Activated naive CD4-positive, alpha-beta T cell treated with anti-CD3 and anti-CD28 coated beads for 36 hours (primary cell): Measurements from ENCODE around the gene SH3D19. TPM values are rescaled to one million over a fixed set of nuclear protein-coding genes. Genes with fewer than 3 reads are reported as not detected.
"Not testable (repeated sequence)": the region's sequence is repeated elsewhere in the genome, so short reads cannot be mapped to it uniquely, and the experiment has no call there.

ENCODE experiments used
- CTCF ChIA-PET: fragments of 350-600 bp; sonication (Branson Sonifier 250); formaldehyde crosslinking; loops from one replicate; lab custom pipeline; 2021; ENCODE audit warnings: antibody characterized with exemption; lab: Charles Lee
- DNase-seq: peaks from one replicate; pipeline ENCODE4 v3.0.0-alpha.2; 2020
- H3K27ac Mint-ChIP-seq: one replicate; pipeline ENCODE4 v1.8.0; 2021; ENCODE audit warnings: mild to moderate bottlenecking, mixed read lengths
- H3K27me3 Mint-ChIP-seq: one replicate; pipeline ENCODE4 v1.8.0; 2021; ENCODE audit warnings: low read depth, mixed read lengths
- H3K36me3 Mint-ChIP-seq: one replicate; pipeline ENCODE4 v1.8.0; 2021; ENCODE audit warnings: low read depth, mixed read lengths
- H3K4me1 Mint-ChIP-seq: one replicate; pipeline ENCODE4 v1.8.0; 2021; ENCODE audit warnings: low read depth, mixed read lengths
- H3K4me3 Mint-ChIP-seq: one replicate; pipeline ENCODE4 v1.8.0; 2021; ENCODE audit warnings: mild to moderate bottlenecking, moderate library complexity, mixed read lengths
- H3K9me3 Mint-ChIP-seq: one replicate; pipeline ENCODE4 v1.8.0; 2021; ENCODE audit warnings: mixed read lengths
- intact Hi-C: fragments of 100-400 bp; cut with micrococcal nuclease; formaldehyde crosslinking; loops from one replicate; pipeline ENCODE4 v1.15.1; 2023
- total RNA-seq, 2 experiments: library from RNA; stranded (reverse); gene quantifications; one replicate each; pipeline ENCODE4 v1.2.3, GENCODE V29; 2021

The SH3D19 gene
- total RNA-seq, 2 experiments from 2014 or later: not detected

GRCh38 chr4:151260526-151260925 is 64.9 kb downstream of the SH3D19 start:
- no peak for DNase-seq
- Mint-ChIP-seq H3K36me3 (no peaks in the 10 kb centered on the region), H3K4me3 (no peak overlapping the region), H3K4me1 (no peaks in the 10 kb centered on the region), H3K9me3 (no peaks in the 10 kb centered on the region), H3K27ac (no peak overlapping the region), H3K27me3 (peaks cover 2% of the 10 kb centered on the region)
- intact Hi-C loops: no loop called here
- CTCF ChIA-PET: no interaction called here

- H3K27ac Mint-ChIP-seq: no peak overlapping the region
- no peaks in the 10 kb centered on the region for H3K4me1 Mint-ChIP-seq
- intact Hi-C loops: no loop called here
- no peak for DNase-seq
- CTCF ChIA-PET: no interaction called here
- no peaks in the 10 kb centered on the region for H3K9me3 Mint-ChIP-seq
- no peaks in the 10 kb centered on the region for H3K36me3 Mint-ChIP-seq
- H3K4me3 Mint-ChIP-seq: no peak overlapping the region
- H3K27me3 Mint-ChIP-seq: no peaks in the 10 kb centered on the region
These were observed 65.7 kb downstream of the SH3D19 start for GRCh38 chr4:151259752-151260151.

- H3K4me3 Mint-ChIP-seq: no peak overlapping the region
- intact Hi-C loops: no loop called here
- H3K4me1 Mint-ChIP-seq: no peaks in the 10 kb centered on the region
- H3K27ac Mint-ChIP-seq: no peak overlapping the region
- H3K27me3 Mint-ChIP-seq: no peaks in the 10 kb centered on the region
- H3K36me3 Mint-ChIP-seq: no peaks in the 10 kb centered on the region
- no peak for DNase-seq
- H3K9me3 Mint-ChIP-seq: no peaks in the 10 kb centered on the region
- CTCF ChIA-PET: no interaction called here
These were observed 67.7 kb downstream of the SH3D19 start for GRCh38 chr4:151257704-151258103.

GRCh38 chr4:151256134-151256533 is 69.3 kb downstream of the SH3D19 start:
- H3K36me3 Mint-ChIP-seq: no peaks in the 10 kb centered on the region
- H3K27ac Mint-ChIP-seq: no peak overlapping the region
- no peaks in the 10 kb centered on the region for H3K4me1 Mint-ChIP-seq
- CTCF ChIA-PET: no interaction called here
- no peak for DNase-seq
- intact Hi-C loops: no loop called here
- H3K9me3 Mint-ChIP-seq: no peaks in the 10 kb centered on the region
- no peak overlapping the region for H3K4me3 Mint-ChIP-seq
- no peaks in the 10 kb centered on the region for H3K27me3 Mint-ChIP-seq

GRCh38 chr4:151255680-151256079 is 69.7 kb downstream of the SH3D19 start:
- H3K36me3 Mint-ChIP-seq, H3K9me3 Mint-ChIP-seq, H3K4me1 Mint-ChIP-seq, DNase-seq, H3K27ac Mint-ChIP-seq, intact Hi-C loops, H3K4me3 Mint-ChIP-seq, CTCF ChIA-PET, H3K27me3 Mint-ChIP-seq: not testable (repeated sequence)

GRCh38 chr4:151255226-151255625 is 70.2 kb downstream of the SH3D19 start:
- H3K36me3 Mint-ChIP-seq, CTCF ChIA-PET, DNase-seq, H3K9me3 Mint-ChIP-seq, H3K4me1 Mint-ChIP-seq, H3K27ac Mint-ChIP-seq, H3K27me3 Mint-ChIP-seq, intact Hi-C loops, H3K4me3 Mint-ChIP-seq: not testable (repeated sequence)

GRCh38 chr4:151251603-151252304 is 73.7 kb downstream of the SH3D19 start:
- Mint-ChIP-seq H3K27me3 (peaks cover 2% of the 10 kb centered on the region), H3K36me3 (no peaks in the 10 kb centered on the region), H3K27ac (no peak overlapping the region), H3K4me3 (no peak overlapping the region), H3K4me1 (no peaks in the 10 kb centered on the region), H3K9me3 (no peaks in the 10 kb centered on the region)
- intact Hi-C loops: no loop called here
- CTCF ChIA-PET: no interaction called here
- DNase-seq: no peak

GRCh38 chr4:151250706-151251105 is 74.7 kb downstream of the SH3D19 start:
- H3K9me3 Mint-ChIP-seq: no peaks in the 10 kb centered on the region
- no peak overlapping the region for H3K4me3 Mint-ChIP-seq
- peaks cover 2% of the 10 kb centered on the region for H3K27me3 Mint-ChIP-seq
- H3K27ac Mint-ChIP-seq: no peak overlapping the region
- no peaks in the 10 kb centered on the region for H3K4me1 Mint-ChIP-seq
- CTCF ChIA-PET: no interaction called here
- intact Hi-C loops: no loop called here
- DNase-seq: no peak
- H3K36me3 Mint-ChIP-seq: no peaks in the 10 kb centered on the region

- CTCF ChIA-PET: no interaction called here
These were observed 76.9 kb downstream of the SH3D19 start for GRCh38 chr4:151248519-151248918.

GRCh38 chr4:151247395-151247794 is 78.0 kb downstream of the SH3D19 start:
- CTCF ChIA-PET: no interaction called here
- H3K9me3 Mint-ChIP-seq: no peaks in the 10 kb centered on the region
- intact Hi-C loops: no loop called here

More at GRCh38 chr4:151248519-151248918, 76.9 kb downstream of the SH3D19 start:
- H3K36me3 Mint-ChIP-seq: no peaks in the 10 kb centered on the region
- H3K27me3 Mint-ChIP-seq: peaks cover 2% of the 10 kb centered on the region
- H3K4me1 Mint-ChIP-seq: no peaks in the 10 kb centered on the region
- intact Hi-C loops: no loop called here
- no peak overlapping the region for H3K27ac Mint-ChIP-seq
- DNase-seq: no peak
- no peaks in the 10 kb centered on the region for H3K9me3 Mint-ChIP-seq
- H3K4me3 Mint-ChIP-seq: no peak overlapping the region

GRCh38 chr4:151246742-151247141 is 78.7 kb downstream of the SH3D19 start:
- intact Hi-C loops: no loop called here
- DNase-seq: no peak

More at GRCh38 chr4:151247395-151247794, 78.0 kb downstream of the SH3D19 start:
- H3K27ac Mint-ChIP-seq: no peak overlapping the region
- peaks cover 2% of the 10 kb centered on the region for H3K27me3 Mint-ChIP-seq
- H3K4me3 Mint-ChIP-seq: no peak overlapping the region
- no peaks in the 10 kb centered on the region for H3K4me1 Mint-ChIP-seq
- no peaks in the 10 kb centered on the region for H3K36me3 Mint-ChIP-seq
- DNase-seq: no peak

GRCh38 chr4:151242305-151242704 is 83.1 kb downstream of the SH3D19 start:
- H3K36me3 Mint-ChIP-seq: no peaks in the 10 kb centered on the region
- H3K4me3 Mint-ChIP-seq: no peak overlapping the region
- no peak for DNase-seq
- intact Hi-C loops: no loop called here
- CTCF ChIA-PET: no interaction called here
- H3K27me3 Mint-ChIP-seq: peaks cover 18% of the 10 kb centered on the region
- H3K9me3 Mint-ChIP-seq: no peaks in the 10 kb centered on the region
- H3K27ac Mint-ChIP-seq: no peak overlapping the region
- no peaks in the 10 kb centered on the region for H3K4me1 Mint-ChIP-seq

More at GRCh38 chr4:151246742-151247141, 78.7 kb downstream of the SH3D19 start:
- Mint-ChIP-seq H3K9me3 (no peaks in the 10 kb centered on the region), H3K4me1 (no peaks in the 10 kb centered on the region), H3K27me3 (peaks cover 5% of the 10 kb centered on the region), H3K27ac (no peak overlapping the region), H3K36me3 (no peaks in the 10 kb centered on the region), H3K4me3 (no peak overlapping the region)
- CTCF ChIA-PET: no interaction called here

GRCh38 chr4:151239608-151240007 is 85.8 kb downstream of the SH3D19 start:
- Mint-ChIP-seq H3K36me3 (no peaks in the 10 kb centered on the region), H3K27ac (no peak overlapping the region), H3K9me3 (no peaks in the 10 kb centered on the region), H3K4me3 (no peak overlapping the region), H3K27me3 (peaks cover 18% of the 10 kb centered on the region), H3K4me1 (no peaks in the 10 kb centered on the region)
- intact Hi-C loops: no loop called here
- CTCF ChIA-PET: interaction anchor here (0.6 kb wide), 4 partner anchors 439 to 1058 kb away, joined by 3 to 5 read pairs (median 4); no protein-coding TSS in a partner anchor
- no peak for DNase-seq
